Panc1 (cell line): ENCODE results near the gene CLSTN2.

ENCODE experiments used
- CTCF ChIP-seq: fragments of 450-650 bp; IDR thresholded peaks from 2 replicates; pipeline ENCODE4 v1.5.1; 2017; ENCODE audit warnings: mild to moderate bottlenecking
- POLR2AphosphoS5 ChIP-seq: IDR thresholded peaks from 2 replicates; pipeline ENCODE4 v1.6.1; 2012; ENCODE audit warnings: mild to moderate bottlenecking, low read depth, low read length, moderate library complexity
- TCF7L2 ChIP-seq: IDR thresholded peaks from 2 replicates; pipeline ENCODE4 v1.6.1; 2011; ENCODE audit warnings: mild to moderate bottlenecking, low read depth, low read length, inconsistent platforms

- no peak for TF ChIP-seq CTCF
- no peak for TF ChIP-seq POLR2AphosphoS5
- TF ChIP-seq TCF7L2, result no peak
Observed at GRCh38 chr3:139988472-139989156, 53.6 kb downstream of the CLSTN2 start.
